ENCODE measurements around the gene NUP107.
"Not testable (repeated sequence)": the region's sequence is repeated elsewhere in the genome, so short reads cannot be mapped to it uniquely, and the experiment has no call there.

The NUP107 gene

DNA sequence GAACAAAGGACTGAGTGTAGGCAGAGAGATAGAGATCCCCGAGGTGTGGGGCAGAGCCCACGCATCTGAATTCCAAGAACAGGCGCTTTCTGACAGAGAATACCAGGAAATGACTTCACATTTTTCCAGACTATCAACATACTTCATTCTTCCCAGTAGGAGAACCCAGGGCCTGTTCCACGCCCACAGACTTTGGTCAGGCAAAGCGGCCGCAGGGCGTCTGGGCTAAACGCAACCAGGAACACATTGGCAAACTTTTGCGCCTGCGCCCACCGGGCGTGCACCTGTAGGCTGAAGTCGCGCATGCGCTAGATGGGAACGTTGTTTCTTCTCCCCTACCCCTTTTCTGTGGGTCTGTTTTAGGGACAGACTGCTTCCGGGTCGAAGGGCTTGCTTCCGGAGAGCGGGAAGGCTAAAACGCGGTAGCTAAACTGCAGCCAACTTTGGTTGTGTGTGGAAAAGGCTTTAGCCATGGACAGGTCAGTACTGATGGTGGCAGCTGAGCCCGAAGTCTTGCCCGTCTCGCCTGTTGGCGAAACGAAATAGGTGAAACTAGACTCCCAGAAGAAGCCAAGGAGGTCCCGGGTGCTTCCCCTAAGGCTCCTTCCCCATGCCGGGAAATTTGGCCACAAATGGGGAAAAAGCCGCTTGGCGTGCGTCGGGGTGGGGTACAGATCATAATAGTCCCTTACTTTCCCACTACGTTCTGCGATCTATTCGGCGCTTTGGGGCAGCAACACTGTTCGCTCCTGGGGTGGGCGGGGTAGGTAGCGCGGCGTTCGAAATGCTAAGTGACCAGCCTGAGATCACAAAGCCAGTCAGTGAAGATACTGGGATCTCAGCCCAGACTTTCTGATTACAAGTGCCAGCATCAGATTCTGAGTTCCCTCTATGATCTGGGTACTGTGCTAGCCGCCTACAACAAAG, at the start of gene NUP107:
TSS of gene NUP107 (plus strand) at position 384 of the 927 bp plus-strand sequence. CDS start at position 472, 88 bp downstream.
- H3K9me3 Mint-ChIP-seq, result no peaks in the 10 kb centered on the region
- DNase-seq, result peak; percentile 98
- H3K27ac Mint-ChIP-seq, result peak within 1 kb of the TSS; percentile 96
- H3K4me1 Mint-ChIP-seq, result peaks cover 41% of the 10 kb centered on the region
- H3K36me3 Mint-ChIP-seq, result peaks cover 22% of the 10 kb centered on the region
- H3K4me3 Mint-ChIP-seq, result peak within 1 kb of the TSS; percentile 93
- H3K27me3 Mint-ChIP-seq, result no peaks in the 10 kb centered on the region
- CTCF ChIA-PET, result interaction anchor here (0.9 to 1.3 kb wide), 3 partner anchors 11 to 646 kb away, joined by 3 to 4 read pairs (median 4); no protein-coding TSS in a partner anchor

DNA sequence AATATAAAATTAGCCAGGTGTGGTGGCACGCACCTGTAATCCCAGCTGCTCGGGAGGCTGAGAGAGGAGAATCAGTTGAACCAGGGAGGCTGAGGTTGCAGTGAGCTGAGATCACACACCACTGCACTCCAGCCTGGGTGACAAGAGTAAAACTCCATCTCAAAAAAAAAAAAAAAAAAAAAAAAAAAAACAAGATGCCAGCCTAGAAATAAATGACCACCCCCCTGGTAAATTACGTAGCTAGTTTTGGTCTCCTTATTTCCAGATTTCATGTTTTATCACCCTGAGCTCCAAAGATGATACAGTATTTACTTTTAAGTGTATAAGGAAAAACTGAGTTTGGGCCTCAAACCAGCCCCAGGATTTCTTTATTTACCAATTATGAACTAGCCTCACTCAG, 49.3 kb upstream of the NUP107 start:
- H3K27ac Mint-ChIP-seq, H3K4me3 Mint-ChIP-seq, DNase-seq, H3K9me3 Mint-ChIP-seq, CTCF ChIA-PET, H3K27me3 Mint-ChIP-seq: not testable (repeated sequence)
- Mint-ChIP-seq H3K36me3 (peaks cover 35% of the 10 kb centered on the region), H3K4me1 (peaks cover 87% of the 10 kb centered on the region)

DNA sequence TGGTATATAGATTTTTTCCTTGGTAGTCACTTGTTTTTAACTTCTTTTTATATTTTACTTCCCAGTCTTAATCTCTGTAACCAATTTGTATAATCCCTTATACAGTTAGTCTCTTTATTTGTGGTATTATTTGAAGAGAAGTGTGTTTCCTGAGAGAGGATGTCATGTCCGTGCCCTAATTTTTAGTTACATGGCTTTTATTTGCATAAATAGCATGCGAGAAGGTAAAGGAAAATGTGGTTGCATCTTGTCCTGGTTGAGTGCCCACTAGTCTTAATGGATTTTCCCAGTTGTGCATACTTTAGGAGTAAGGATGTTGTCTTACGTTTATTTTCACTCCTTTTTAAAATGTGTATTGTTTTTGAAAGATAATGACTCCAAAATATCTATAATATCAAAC, 48.6 kb upstream of the NUP107 start:
- Mint-ChIP-seq H3K4me1 (peaks cover 87% of the 10 kb centered on the region), H3K4me3 (no peak overlapping the region)
- CTCF ChIA-PET, result no interaction called here

DNA sequence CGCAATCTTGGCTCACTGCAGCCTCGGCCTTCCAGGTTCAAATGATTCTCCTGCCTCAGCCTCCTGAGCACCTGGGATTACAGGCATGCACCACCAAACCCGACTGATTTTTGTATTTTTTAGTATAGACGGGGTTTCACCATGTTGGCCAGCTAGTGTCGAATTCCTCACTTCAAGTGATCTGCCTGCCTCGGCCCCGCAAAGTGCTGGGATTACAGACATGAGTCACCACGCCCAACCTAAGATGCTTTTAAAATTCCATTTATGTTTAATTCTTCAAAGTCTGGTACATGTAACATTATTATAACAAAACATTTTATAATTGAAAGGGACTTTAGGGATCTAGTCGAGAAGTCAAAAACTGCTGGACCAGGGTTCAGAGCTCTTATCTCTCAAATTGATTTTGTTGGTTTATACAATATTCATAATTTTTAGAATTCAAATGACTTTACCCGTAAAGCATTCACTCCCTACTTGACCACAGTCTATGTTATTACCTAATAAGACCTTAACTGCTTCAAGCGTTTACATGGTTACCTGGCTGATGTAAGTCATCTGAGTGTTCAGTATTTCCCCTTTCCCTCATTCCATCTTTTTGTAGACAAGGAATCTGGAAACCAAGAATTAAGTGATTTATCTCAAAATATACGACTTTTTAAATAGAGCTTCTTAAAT, 47.9 kb upstream of the NUP107 start:
- no peak overlapping the region for H3K27ac Mint-ChIP-seq
- H3K36me3 Mint-ChIP-seq, result peaks cover 35% of the 10 kb centered on the region
- peaks cover 82% of the 10 kb centered on the region for H3K4me1 Mint-ChIP-seq
- DNase-seq, result no peak
- no peaks in the 10 kb centered on the region for H3K27me3 Mint-ChIP-seq
- no peaks in the 10 kb centered on the region for H3K9me3 Mint-ChIP-seq
- H3K4me3 Mint-ChIP-seq, result no peak overlapping the region
- CTCF ChIA-PET, result no interaction called here

More for the DNA sequence above, 48.6 kb upstream of the NUP107 start:
- no peaks in the 10 kb centered on the region for H3K27me3 Mint-ChIP-seq
- no peaks in the 10 kb centered on the region for H3K9me3 Mint-ChIP-seq
- no peak for DNase-seq
- no peak overlapping the region for H3K27ac Mint-ChIP-seq
- H3K36me3 Mint-ChIP-seq, result peaks cover 37% of the 10 kb centered on the region

DNA sequence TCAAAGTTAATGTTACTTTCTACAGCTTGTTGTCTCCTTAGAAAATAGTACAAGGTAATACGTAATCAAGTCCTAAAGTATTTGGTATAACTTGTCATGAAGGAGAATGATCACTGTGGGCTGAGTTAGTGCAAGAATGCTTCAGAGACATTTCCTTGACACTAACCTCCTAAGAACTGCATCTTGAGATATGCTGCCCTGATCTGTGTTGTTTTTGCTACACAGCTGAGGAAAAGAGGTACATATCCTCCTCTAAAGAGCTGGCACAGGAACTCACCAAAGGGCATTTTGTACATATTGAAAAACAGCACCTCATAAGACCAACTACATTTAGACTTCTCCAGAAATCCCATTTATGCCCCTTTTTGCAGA, 47.4 kb upstream of the NUP107 start:
- no peak for DNase-seq
- H3K9me3 Mint-ChIP-seq, result no peaks in the 10 kb centered on the region
- no peaks in the 10 kb centered on the region for H3K27me3 Mint-ChIP-seq
- peaks cover 35% of the 10 kb centered on the region for H3K36me3 Mint-ChIP-seq
- CTCF ChIA-PET, result no interaction called here
- peak overlapping the region; percentile 30 for H3K27ac Mint-ChIP-seq
- peaks cover 82% of the 10 kb centered on the region for H3K4me1 Mint-ChIP-seq
- no peak overlapping the region for H3K4me3 Mint-ChIP-seq

DNA sequence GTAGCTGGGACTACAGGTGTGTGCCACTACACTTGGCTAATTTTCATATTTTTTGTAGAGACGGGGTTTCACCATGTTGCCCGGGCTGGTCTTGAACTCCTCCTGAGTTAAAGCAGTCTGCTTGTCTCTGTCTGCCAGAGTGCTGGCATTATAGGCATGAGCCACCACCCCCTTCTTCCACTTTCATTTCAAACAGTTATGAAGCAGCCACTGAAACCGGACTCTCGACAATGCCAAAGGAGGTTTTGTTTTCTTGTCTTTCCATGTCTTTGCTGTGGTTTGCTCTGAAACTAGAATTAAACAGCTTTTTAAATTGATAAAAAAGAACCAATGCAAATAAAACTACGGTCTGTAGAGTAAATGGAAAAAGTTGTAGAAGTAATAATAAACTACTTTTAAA, 45.6 kb upstream of the NUP107 start:
- peaks cover 35% of the 10 kb centered on the region for H3K36me3 Mint-ChIP-seq
- peak overlapping the region; percentile 37 for H3K4me3 Mint-ChIP-seq
- peak overlapping the region; percentile 81 for H3K27ac Mint-ChIP-seq
- peak; percentile 73 for DNase-seq
- CTCF ChIA-PET, result no interaction called here
- no peaks in the 10 kb centered on the region for H3K27me3 Mint-ChIP-seq
- H3K4me1 Mint-ChIP-seq, result peaks cover 81% of the 10 kb centered on the region
- H3K9me3 Mint-ChIP-seq, result no peaks in the 10 kb centered on the region

GRCh38 chr12:68646484-68646883, 40.3 kb upstream of the NUP107 start:
- Mint-ChIP-seq H3K36me3 (peaks cover 53% of the 10 kb centered on the region), H3K4me3 (no peak overlapping the region), H3K4me1 (peaks cover 54% of the 10 kb centered on the region), H3K9me3 (no peaks in the 10 kb centered on the region), H3K27me3 (no peaks in the 10 kb centered on the region), H3K27ac (no peak overlapping the region)
- CTCF ChIA-PET, result no interaction called here
- no peak for DNase-seq

DNA sequence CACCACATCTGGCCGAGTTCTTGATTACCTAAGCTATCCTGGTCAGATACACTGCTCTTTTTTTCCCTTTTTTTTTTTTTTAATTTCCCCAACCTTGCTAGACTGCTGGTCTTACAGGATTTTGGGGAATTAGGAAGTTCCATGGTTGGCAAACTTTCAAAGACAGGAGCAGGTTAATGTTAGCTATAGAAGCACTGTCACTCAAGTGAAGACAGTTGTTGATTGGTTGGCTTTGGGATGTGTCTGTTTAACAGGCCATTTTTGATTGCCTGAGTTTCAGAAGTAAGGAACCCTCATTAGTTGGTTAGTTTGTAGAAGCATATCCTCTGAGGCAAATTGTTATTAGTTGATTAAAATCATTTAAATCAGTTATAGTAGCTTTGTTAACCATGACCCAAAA, 39.3 kb upstream of the NUP107 start:
- DNase-seq, result no peak
- H3K9me3 Mint-ChIP-seq, result no peaks in the 10 kb centered on the region
- no peak overlapping the region for H3K4me3 Mint-ChIP-seq

DNA sequence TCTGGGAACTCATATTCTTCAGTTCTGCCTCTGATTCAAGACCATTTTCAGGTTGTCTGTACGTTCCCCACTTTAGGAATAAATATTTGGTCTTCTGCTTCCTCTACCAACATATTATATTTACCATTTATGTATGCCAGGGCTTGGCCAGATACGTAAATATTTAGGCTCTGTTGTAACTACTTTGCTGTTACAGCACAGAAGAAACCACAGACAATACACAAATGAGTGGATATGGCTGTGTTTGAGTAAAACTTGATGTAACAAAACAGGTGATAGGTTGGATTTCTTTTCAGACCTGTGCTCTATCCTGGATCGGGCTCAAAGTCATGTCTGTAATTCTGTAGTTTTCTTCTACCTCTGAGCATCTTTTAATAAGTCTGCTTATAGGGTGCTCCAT, 38.6 kb upstream of the NUP107 start:
- H3K36me3 Mint-ChIP-seq, result peaks cover 45% of the 10 kb centered on the region
- H3K27ac Mint-ChIP-seq, result peak overlapping the region; percentile 14
- H3K4me3 Mint-ChIP-seq, result no peak overlapping the region

More for the DNA sequence above, 39.3 kb upstream of the NUP107 start:
- Mint-ChIP-seq H3K27ac (no peak overlapping the region), H3K27me3 (no peaks in the 10 kb centered on the region), H3K36me3 (peaks cover 50% of the 10 kb centered on the region), H3K4me1 (peaks cover 43% of the 10 kb centered on the region)
- CTCF ChIA-PET, result no interaction called here

GRCh38 chr12:68665016-68665569, 21.7 kb upstream of the NUP107 start:
- no peak for DNase-seq
- H3K4me1 Mint-ChIP-seq, result peaks cover 21% of the 10 kb centered on the region
- H3K27me3 Mint-ChIP-seq, result no peaks in the 10 kb centered on the region
- no peaks in the 10 kb centered on the region for H3K9me3 Mint-ChIP-seq
- H3K36me3 Mint-ChIP-seq, result peaks cover 47% of the 10 kb centered on the region
- peak overlapping the region; percentile 12 for H3K27ac Mint-ChIP-seq
- no peak overlapping the region for H3K4me3 Mint-ChIP-seq
- CTCF ChIA-PET, result no interaction called here

More for the DNA sequence above, 38.6 kb upstream of the NUP107 start:
- no peaks in the 10 kb centered on the region for H3K9me3 Mint-ChIP-seq
- DNase-seq, result no peak
- no peaks in the 10 kb centered on the region for H3K27me3 Mint-ChIP-seq
- peaks cover 37% of the 10 kb centered on the region for H3K4me1 Mint-ChIP-seq
- CTCF ChIA-PET, result no interaction called here

DNA sequence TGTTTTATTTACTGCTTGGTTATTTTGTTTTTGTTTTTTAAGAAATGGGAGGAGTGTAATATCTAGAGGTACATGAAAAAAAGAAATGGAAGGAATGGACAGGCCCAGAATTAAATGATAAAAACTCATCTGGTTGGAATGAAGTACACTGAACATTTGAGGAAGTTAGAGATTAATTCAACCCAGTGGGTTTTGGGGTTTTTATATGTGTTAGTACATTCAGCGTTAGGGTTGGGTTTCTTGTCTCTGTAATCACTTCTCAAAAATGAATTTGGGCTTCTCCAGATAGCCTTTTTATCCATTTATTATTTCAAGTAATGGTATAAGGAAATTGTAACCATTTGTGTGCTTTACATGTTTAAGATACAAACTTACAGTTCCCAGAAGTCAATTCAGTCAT, 19.5 kb upstream of the NUP107 start:
- no peak overlapping the region for H3K27ac Mint-ChIP-seq
- no peaks in the 10 kb centered on the region for H3K27me3 Mint-ChIP-seq
- no peak overlapping the region for H3K4me3 Mint-ChIP-seq
- peaks cover 43% of the 10 kb centered on the region for H3K36me3 Mint-ChIP-seq
- H3K9me3 Mint-ChIP-seq, result no peaks in the 10 kb centered on the region
- CTCF ChIA-PET, result no interaction called here
- H3K4me1 Mint-ChIP-seq, result peaks cover 33% of the 10 kb centered on the region
- no peak for DNase-seq

DNA sequence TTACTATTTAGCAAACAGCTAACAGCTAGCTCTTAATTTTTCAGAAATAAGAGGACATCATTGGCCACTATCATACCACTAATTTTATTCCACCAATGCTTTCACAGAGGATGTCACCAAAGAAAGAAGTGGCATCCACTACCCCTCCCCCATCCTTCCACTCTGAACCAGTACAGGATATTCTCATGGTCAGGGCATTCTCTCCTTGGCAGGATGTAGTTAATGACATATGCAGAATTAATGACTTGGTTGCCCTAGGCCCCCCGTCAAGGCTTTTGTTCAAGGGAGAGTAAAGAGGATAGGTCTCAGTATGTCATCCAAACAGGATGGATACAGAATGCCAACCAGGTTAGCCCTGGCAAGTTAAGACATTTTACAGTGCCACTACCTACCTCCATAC, 18.9 kb upstream of the NUP107 start:
- H3K36me3 Mint-ChIP-seq, result peaks cover 40% of the 10 kb centered on the region
- no peaks in the 10 kb centered on the region for H3K9me3 Mint-ChIP-seq
- no peaks in the 10 kb centered on the region for H3K27me3 Mint-ChIP-seq
- H3K4me3 Mint-ChIP-seq, result no peak overlapping the region
- H3K4me1 Mint-ChIP-seq, result peaks cover 37% of the 10 kb centered on the region
- DNase-seq, result no peak
- CTCF ChIA-PET, result no interaction called here
- H3K27ac Mint-ChIP-seq, result no peak overlapping the region

DNA sequence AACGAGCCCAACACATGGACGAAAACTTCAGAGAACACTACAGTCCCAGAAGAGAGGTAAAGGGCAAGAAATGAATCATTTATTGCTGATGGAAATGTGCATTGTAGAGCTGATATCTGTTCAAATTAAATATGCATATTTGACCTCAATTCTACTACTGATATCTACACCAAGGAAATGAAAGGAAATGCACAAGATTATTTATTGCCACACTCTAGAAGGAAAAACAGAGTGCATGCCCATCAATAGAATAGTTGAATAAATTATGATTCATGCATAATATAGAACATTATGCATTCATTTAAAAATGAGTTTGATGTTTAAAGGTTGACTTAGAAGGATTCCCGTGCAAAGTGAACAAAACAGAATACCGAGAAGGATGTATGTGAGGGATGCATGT, 15.6 kb upstream of the NUP107 start:
- no peaks in the 10 kb centered on the region for H3K9me3 Mint-ChIP-seq
- peaks cover 24% of the 10 kb centered on the region for H3K36me3 Mint-ChIP-seq
- H3K4me3 Mint-ChIP-seq, result no peak overlapping the region
- CTCF ChIA-PET, result no interaction called here
- peak overlapping the region; percentile 33 for H3K27ac Mint-ChIP-seq
- H3K4me1 Mint-ChIP-seq, result peaks cover 67% of the 10 kb centered on the region
- DNase-seq, result no peak
- no peaks in the 10 kb centered on the region for H3K27me3 Mint-ChIP-seq

- Mint-ChIP-seq H3K4me3 (peak overlapping the region; percentile 56), H3K4me1 (peaks cover 57% of the 10 kb centered on the region), H3K9me3 (no peaks in the 10 kb centered on the region), H3K36me3 (peaks cover 9% of the 10 kb centered on the region), H3K27me3 (no peaks in the 10 kb centered on the region), H3K27ac (peak overlapping the region; percentile 88)
- CTCF ChIA-PET, result no interaction called here
- peak; percentile 30 for DNase-seq
Measured at GRCh38 chr12:68673788-68674187, 13.0 kb upstream of the NUP107 start.
